SK-N-SH (cell line): ENCODE data around the gene ELOVL1. TPM values are rescaled to one million over a fixed set of nuclear protein-coding genes. Genes with fewer than 3 reads are reported as not detected.

Source experiments
- CTCF ChIA-PET: fragments of 300-600, 350-600 bp; formaldehyde crosslinking; extraction: SDS; loops from one replicate; lab custom pipeline; 2021; lab: Yijun Ruan, JAX
- POLR2A ChIA-PET: fragments of 350-600 bp; sonication (Branson Sonifier 250); formaldehyde crosslinking; extraction: SDS; loops from one replicate; lab custom pipeline; 2020; ENCODE audit warnings: antibody characterized with exemption, inconsistent platforms; lab: Yijun Ruan, JAX
- DNase-seq: peaks from one replicate; pipeline ENCODE4 v3.0.0; 2012
- H2AFZ ChIP-seq: fragments of 200-600 bp; sonication (generic); 2 replicates; pipeline ENCODE4 v1.8.1; 2016; ENCODE audit warnings: antibody characterized with exemption, mild to moderate bottlenecking, low read depth
- H3F3A ChIP-seq: fragments of 200-600 bp; sonication (generic); replicated peaks from 2 replicates; pipeline ENCODE3; 2016; ENCODE audit warnings: antibody characterized with exemption, mild to moderate bottlenecking; ENCODE audit not compliant: insufficient read depth
- H3K27ac ChIP-seq, 2 experiments: fragments of 200-500 bp in 1 of 2; fragments of 200-600 bp in 1 of 2; sonication (Bioruptor generic) in 1 of 2; sonication (generic), shearing (Covaris generic) in 1 of 2; 2 replicates each; pipeline versions ENCODE4 v1.5.1 to v1.6.1; 2014 to 2016; ENCODE audit warnings: low read depth in 2 of 2, inconsistent platforms in 1 of 2, low read length in 1 of 2, mild to moderate bottlenecking in 1 of 2, mixed read lengths in 1 of 2
- H3K27me3 ChIP-seq: fragments of 200-600 bp; sonication (generic), shearing (Covaris generic); 2 replicates; pipeline ENCODE4 v1.6.1; 2016; ENCODE audit warnings: mixed run types; ENCODE audit not compliant: insufficient read depth
- H3K36me3 ChIP-seq, 2 experiments: fragments of 200-500 bp in 1 of 2; fragments of 200-600 bp in 1 of 2; sonication (Bioruptor generic) in 1 of 2; sonication (generic) in 1 of 2; replicated peaks in 1 of 2; 2 replicates each; pipeline versions ENCODE3 to v1.5.1; 2014 to 2016; ENCODE audit warnings: low read length in 1 of 2, mild to moderate bottlenecking in 1 of 2; ENCODE audit not compliant: insufficient read depth in 2 of 2, control insufficient read depth in 1 of 2
- H3K4me1 ChIP-seq, 2 experiments: fragments of 200-500 bp in 1 of 2; fragments of 200-600 bp in 1 of 2; sonication (Bioruptor generic) in 1 of 2; sonication (generic), shearing (Covaris generic) in 1 of 2; 2 replicates each; pipeline versions ENCODE4 v1.5.1 to v1.6.1; 2014 to 2016; ENCODE audit warnings: low read depth in 1 of 2, low read length in 1 of 2, mixed run types in 1 of 2; ENCODE audit not compliant: insufficient read depth in 2 of 2, control insufficient read depth in 1 of 2
- H3K4me2 ChIP-seq: fragments of 200-600 bp; sonication (generic), shearing (Covaris generic); 2 replicates; pipeline ENCODE4 v1.6.1; 2017; ENCODE audit warnings: mixed run types
- H3K4me3 ChIP-seq, 2 experiments: fragments of 200-500 bp in 1 of 2; fragments of 200-600 bp in 1 of 2; sonication (Bioruptor generic) in 1 of 2; sonication (generic), shearing (Covaris generic) in 1 of 2; 2 replicates each; pipeline versions ENCODE4 v1.5.1 to v1.8.1; 2014 to 2016; ENCODE audit warnings: low read depth in 2 of 2, inconsistent platforms in 1 of 2, low read length in 1 of 2, mild to moderate bottlenecking in 1 of 2, mixed read lengths in 1 of 2, moderate library complexity in 1 of 2
- H3K79me2 ChIP-seq: fragments of 200-600 bp; sonication (generic); 2 replicates; pipeline ENCODE4 v1.8.1; 2017; ENCODE audit warnings: mild to moderate bottlenecking; ENCODE audit not compliant: insufficient read depth
- H3K9ac ChIP-seq: fragments of 200-600 bp; sonication (generic); 2 replicates; pipeline ENCODE4 v1.6.1; 2017; ENCODE audit warnings: mixed run types
- H3K9me2 ChIP-seq: fragments of 200-600 bp; sonication (generic); 2 replicates; pipeline ENCODE4 v1.6.1; 2017; ENCODE audit warnings: mixed run types
- H3K9me3 ChIP-seq: fragments of 200-600 bp; sonication (generic); 2 replicates; pipeline ENCODE4 v1.6.1; 2017; ENCODE audit warnings: mixed run types, mild to moderate bottlenecking, moderate library complexity
- H4K20me1 ChIP-seq: fragments of 200-600 bp; sonication (generic); 2 replicates; pipeline ENCODE4 v1.6.1; 2017; ENCODE audit warnings: mild to moderate bottlenecking, mixed run types; ENCODE audit not compliant: insufficient read depth
- CHD2 ChIP-seq: fragments of 150-350 bp; IDR thresholded peaks from 2 replicates; pipeline ENCODE4 v1.6.1; 2018; ENCODE audit warnings: low read length; ENCODE audit not compliant: partially characterized antibody
- EP300 ChIP-seq, 2 experiments: IDR thresholded peaks; 2 replicates each; pipeline versions ENCODE4 v1.4.0 to v1.6.1; 2012; ENCODE audit warnings: borderline replicate concordance in 1 of 2, low read depth in 1 of 2, low read length in 1 of 2
- FOSL2 ChIP-seq: IDR thresholded peaks from 2 replicates; pipeline ENCODE4 v1.4.0; 2012; ENCODE audit warnings: low read depth, mild to moderate bottlenecking, moderate library complexity, borderline replicate concordance
- FOXJ3 ChIP-seq: sonication (generic); formaldehyde crosslinking; IDR thresholded peaks from 2 replicates; pipeline ENCODE4 v1.5.1; 2020; ENCODE audit warnings: mild to moderate bottlenecking, missing genetic modification reagents
- FOXM1 ChIP-seq: IDR thresholded peaks from 2 replicates; pipeline ENCODE4 v1.4.0; 2012; ENCODE audit warnings: low read depth, mild to moderate bottlenecking
- MAX ChIP-seq: IDR thresholded peaks from 2 replicates; pipeline ENCODE4 v1.4.0; 2012; ENCODE audit warnings: low read depth
- MXI1 ChIP-seq: IDR thresholded peaks from 2 replicates; pipeline ENCODE4 v1.6.1; 2012; ENCODE audit warnings: mild to moderate bottlenecking, low read depth, low read length, improper control_type of control experiment
- NRF1 ChIP-seq: IDR thresholded peaks from 2 replicates; pipeline ENCODE4 v1.6.1; 2012; ENCODE audit warnings: low read depth, mild to moderate bottlenecking, low read length
- RAD21 ChIP-seq: IDR thresholded peaks from 2 replicates; pipeline ENCODE4 v1.6.1; 2012; ENCODE audit warnings: mild to moderate bottlenecking, low read length
- RCOR1 ChIP-seq: fragments of 150-350 bp; IDR thresholded peaks from 2 replicates; pipeline ENCODE4 v1.6.1; 2017; ENCODE audit warnings: antibody characterized with exemption, low read length
- RXRA ChIP-seq: IDR thresholded peaks from 2 replicates; pipeline ENCODE4 v1.4.0; 2012; ENCODE audit warnings: low read depth, mild to moderate bottlenecking, borderline replicate concordance
- SIN3A ChIP-seq: IDR thresholded peaks from 2 replicates; pipeline ENCODE4 v1.6.1; 2012; ENCODE audit warnings: low read depth, mild to moderate bottlenecking, low read length, moderate library complexity, borderline replicate concordance
- SMC3 ChIP-seq: IDR thresholded peaks from 2 replicates; pipeline ENCODE4 v1.6.1; 2012; ENCODE audit warnings: low read depth, low read length, improper control_type of control experiment
- TCF12 ChIP-seq: IDR thresholded peaks from 2 replicates; pipeline ENCODE4 v1.4.0; 2012
- TEAD4 ChIP-seq: IDR thresholded peaks from 2 replicates; pipeline ENCODE4 v1.4.0; 2012; ENCODE audit warnings: mild to moderate bottlenecking, borderline replicate concordance; ENCODE audit not compliant: insufficient read depth
- USF2 ChIP-seq: fragments of 150-350 bp; IDR thresholded peaks from 2 replicates; pipeline ENCODE4 v1.6.1; 2017; ENCODE audit warnings: antibody characterized with exemption, low read length, low read depth, borderline replicate concordance
- YY1 ChIP-seq: IDR thresholded peaks from 2 replicates; pipeline ENCODE4 v1.4.0; 2012; ENCODE audit warnings: low read depth, mild to moderate bottlenecking
- ZBTB33 ChIP-seq: IDR thresholded peaks from 2 replicates; pipeline ENCODE4 v1.4.0; 2012; ENCODE audit warnings: low read depth, borderline replicate concordance
- WGBS: methylation state at CpG from one replicate; pipeline ENCODE4 v1.1.6; 2017; ENCODE audit warnings: low lambda C conversion rate; 5-methylcytosine and 5-hydroxymethylcytosine counted together
- polyA plus RNA-seq, 3 experiments: library from polyadenylated mRNA; depleted of rRNA; stranded (reverse); fragments of >200 nt; gene quantifications; 2 replicates each; pipeline ENCODE4 v1.2.3, GENCODE V29; 2012

Gene ELOVL1
- polyA plus RNA-seq, 1 of the 3 experiments (the other 2 are of a cell fraction): 127 TPM

- TF ChIP-seq USF2: no peak
- no peak for TF ChIP-seq YY1
- TF ChIP-seq FOXM1: no peak
- no peak for TF ChIP-seq SIN3A
- TF ChIP-seq CHD2: no peak
- TF ChIP-seq RXRA: no peak
- TF ChIP-seq RAD21: no peak
- no peak for TF ChIP-seq SMC3
- TF ChIP-seq TCF12: no peak
Observed at GRCh38 chr1:43366601-43367025, 1.2 kb downstream of the ELOVL1 start (continued).

- Histone ChIP-seq H3K4me3 (peak overlapping the region in 1 of 2 experiments; percentile 73; a peak in 3 of 4 replicates), H3K27me3 (no peaks in the 10 kb centered on the region), H4K20me1 (no peaks in the 10 kb centered on the region), H3K27ac (no peak overlapping the region), H3K9me3 (no peaks in the 10 kb centered on the region), H3K4me1 (peaks cover 14 to 15% of the 10 kb centered on the region in 2 experiments; a peak in 3 of 4 replicates), H3K79me2 (peaks cover 85% of the 10 kb centered on the region), H2AFZ (no peak overlapping the region), H3K4me2 (peak overlapping the region; percentile 81), H3K9me2 (no peaks in the 10 kb centered on the region), H3K9ac (peak overlapping the region; percentile 75), H3F3A (peaks cover 38% of the 10 kb centered on the region), H3K36me3 (peaks cover 38 to 41% of the 10 kb centered on the region in 2 experiments)
- 90% methylated on average over 9 of the region's 11 CpGs for WGBS
- no peak for TF ChIP-seq RCOR1
- no peak for TF ChIP-seq MXI1
- CTCF ChIA-PET: no interaction called here
- no peak for DNase-seq
- POLR2A ChIA-PET: no interaction called here
Observed at GRCh38 chr1:43366179-43366578, 1.6 kb downstream of the ELOVL1 start.

- Histone ChIP-seq H3F3A (peaks cover 33% of the 10 kb centered on the region), H3K36me3 (peaks cover 40 to 42% of the 10 kb centered on the region in 2 experiments), H3K79me2 (peaks cover 88% of the 10 kb centered on the region), H4K20me1 (no peaks in the 10 kb centered on the region), H3K9ac (peak overlapping the region; percentile 75; the same call in 1 of the 2 replicates), H3K9me3 (no peaks in the 10 kb centered on the region), H3K4me1 (peaks cover 15 to 19% of the 10 kb centered on the region in 2 experiments; a peak in 3 of 4 replicates), H2AFZ (no peak overlapping the region), H3K9me2 (no peaks in the 10 kb centered on the region), H3K4me3 (0 out of 4 replicates have a peak overlapping the region, but pooled peaks of 1 of the 2 experiments have one; percentile 73), H3K27me3 (no peaks in the 10 kb centered on the region), H3K4me2 (peak overlapping the region; percentile 81), H3K27ac (no peak overlapping the region)
- DNase-seq: no peak
- TF ChIP-seq FOSL2 (no peak), FOXM1 (no peak), SMC3 (no peak), TEAD4 (no peak), EP300 (IDR thresholded peaks at IDR 0.05; ENCODE audit: borderline replicate concordance in 1 of 2, low read depth in 1 of 2, low read length in 1 of 2) (no peak), RAD21 (no peak), USF2 (no peak), NRF1 (no peak), FOXJ3 (CRISPR knock-in tag) (no peak), ZBTB33 (no peak), MAX (no peak)
- ChIA-PET CTCF (no interaction called here), POLR2A (no interaction called here)
- WGBS: 97% methylated on average over 2 of the region's 2 CpGs
Observed at GRCh38 chr1:43365678-43366077, 2.1 kb downstream of the ELOVL1 start.
